ENCODE measurements around the gene SMARCC2. TPM values are rescaled to one million over a fixed set of nuclear protein-coding genes. Genes with fewer than 3 reads are reported as not detected.

The SMARCC2 gene
- total RNA-seq, 1 donor from 2014 or later, result 105 TPM

DNA sequence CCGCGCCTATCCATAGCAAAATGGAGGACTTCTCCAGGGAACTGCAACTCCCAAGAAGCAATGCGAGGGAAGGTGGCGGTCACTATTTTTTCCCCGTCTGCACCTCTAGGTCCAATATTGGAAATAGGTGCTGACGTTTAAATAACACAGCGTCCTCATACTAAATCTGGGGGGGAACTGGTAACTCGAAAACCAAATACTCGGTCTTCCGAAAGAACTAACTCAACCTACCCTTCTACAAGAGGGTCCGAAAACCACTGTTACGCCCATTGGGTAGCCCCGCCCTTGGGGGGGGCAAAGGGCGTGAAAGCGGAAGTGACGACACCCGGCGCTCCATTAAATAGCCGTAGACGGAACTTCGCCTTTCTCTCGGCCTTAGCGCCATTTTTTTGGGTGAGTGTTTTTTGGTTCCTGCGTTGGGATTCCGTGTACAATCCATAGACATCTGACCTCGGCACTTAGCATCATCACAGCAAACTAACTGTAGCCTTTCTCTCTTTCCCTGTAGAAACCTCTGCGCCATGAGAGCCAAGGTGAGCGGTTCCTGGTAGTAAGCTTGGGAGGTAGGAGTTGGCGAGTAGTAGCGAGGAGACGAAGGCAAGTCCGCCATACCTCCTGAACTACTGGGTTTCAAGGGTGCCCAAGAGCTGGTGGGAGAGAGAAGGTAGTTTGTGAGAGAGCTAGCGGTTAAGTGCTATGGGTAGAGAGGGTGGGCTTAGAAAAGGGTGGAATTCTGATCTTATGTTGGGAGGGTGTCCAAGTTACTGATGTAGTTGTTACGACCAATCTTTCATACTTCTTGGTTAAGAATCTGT, 72.8 kb downstream of the SMARCC2 start, which contains the start of gene RPL41:
Gene RPL41 (plus strand): TSS at position 367 of the 815 bp plus-strand sequence.
- peaks cover 36% of the 10 kb centered on the region for H3K4me1 Mint-ChIP-seq (ENCODE audit: unreplicated experiment)
- peaks cover 60% of the 10 kb centered on the region for H3K36me3 Mint-ChIP-seq (ENCODE audit: low read depth, unreplicated experiment)
- TF ChIP-seq, protein P1, sequence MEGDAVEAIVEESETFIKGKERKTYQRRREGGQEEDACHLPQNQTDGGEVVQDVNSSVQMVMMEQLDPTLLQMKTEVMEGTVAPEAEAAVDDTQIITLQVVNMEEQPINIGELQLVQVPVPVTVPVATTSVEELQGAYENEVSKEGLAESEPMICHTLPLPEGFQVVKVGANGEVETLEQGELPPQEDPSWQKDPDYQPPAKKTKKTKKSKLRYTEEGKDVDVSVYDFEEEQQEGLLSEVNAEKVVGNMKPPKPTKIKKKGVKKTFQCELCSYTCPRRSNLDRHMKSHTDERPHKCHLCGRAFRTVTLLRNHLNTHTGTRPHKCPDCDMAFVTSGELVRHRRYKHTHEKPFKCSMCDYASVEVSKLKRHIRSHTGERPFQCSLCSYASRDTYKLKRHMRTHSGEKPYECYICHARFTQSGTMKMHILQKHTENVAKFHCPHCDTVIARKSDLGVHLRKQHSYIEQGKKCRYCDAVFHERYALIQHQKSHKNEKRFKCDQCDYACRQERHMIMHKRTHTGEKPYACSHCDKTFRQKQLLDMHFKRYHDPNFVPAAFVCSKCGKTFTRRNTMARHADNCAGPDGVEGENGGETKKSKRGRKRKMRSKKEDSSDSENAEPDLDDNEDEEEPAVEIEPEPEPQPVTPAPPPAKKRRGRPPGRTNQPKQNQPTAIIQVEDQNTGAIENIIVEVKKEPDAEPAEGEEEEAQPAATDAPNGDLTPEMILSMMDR (IDR thresholded peaks at IDR 0.05; ENCODE audit: unreplicated experiment), result no peak
- peak within 1 kb of the TSS; percentile 99 for H3K4me3 Mint-ChIP-seq (ENCODE audit: unreplicated experiment)
- peak; percentile 90 for DNase-seq (ENCODE audit: low spot score)
- peaks cover 25% of the 10 kb centered on the region for H3K27me3 Mint-ChIP-seq (ENCODE audit: unreplicated experiment)
- no peaks in the 10 kb centered on the region for H3K9me3 Mint-ChIP-seq (ENCODE audit: unreplicated experiment)
- H3K27ac Mint-ChIP-seq (ENCODE audit: unreplicated experiment), result peak within 1 kb of the TSS; percentile 100

DNA sequence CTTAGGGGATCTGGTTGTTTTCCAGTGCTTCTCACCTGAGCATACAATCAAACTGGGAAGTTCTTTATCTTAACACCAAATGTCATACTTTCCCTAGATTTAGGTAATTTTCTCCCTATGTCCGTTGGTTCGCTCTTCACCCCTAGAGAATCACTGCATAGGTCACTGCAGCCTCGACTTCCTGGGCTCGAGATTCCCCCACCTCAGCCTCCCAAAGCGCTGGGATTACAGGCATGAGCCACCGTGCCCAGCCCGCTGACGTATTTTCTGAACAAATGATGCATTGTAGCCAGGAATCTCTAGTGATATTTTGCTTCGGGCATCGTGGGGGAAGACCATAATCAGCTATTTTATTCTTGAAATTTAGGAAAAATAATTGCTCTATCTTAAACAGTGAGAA, 74.0 kb downstream of the SMARCC2 start:
- Mint-ChIP-seq H3K27ac (ENCODE audit: unreplicated experiment) (peak overlapping the region; percentile 100), H3K27me3 (ENCODE audit: unreplicated experiment) (peaks cover 25% of the 10 kb centered on the region), H3K4me1 (ENCODE audit: unreplicated experiment) (peaks cover 36% of the 10 kb centered on the region), H3K4me3 (ENCODE audit: unreplicated experiment) (peak overlapping the region; percentile 99), H3K9me3 (ENCODE audit: unreplicated experiment) (no peaks in the 10 kb centered on the region), H3K36me3 (ENCODE audit: low read depth, unreplicated experiment) (peaks cover 63% of the 10 kb centered on the region)
- TF ChIP-seq, protein P1 (IDR thresholded peaks at IDR 0.05; ENCODE audit: unreplicated experiment), result no peak
- DNase-seq (ENCODE audit: low spot score), result no peak

DNA sequence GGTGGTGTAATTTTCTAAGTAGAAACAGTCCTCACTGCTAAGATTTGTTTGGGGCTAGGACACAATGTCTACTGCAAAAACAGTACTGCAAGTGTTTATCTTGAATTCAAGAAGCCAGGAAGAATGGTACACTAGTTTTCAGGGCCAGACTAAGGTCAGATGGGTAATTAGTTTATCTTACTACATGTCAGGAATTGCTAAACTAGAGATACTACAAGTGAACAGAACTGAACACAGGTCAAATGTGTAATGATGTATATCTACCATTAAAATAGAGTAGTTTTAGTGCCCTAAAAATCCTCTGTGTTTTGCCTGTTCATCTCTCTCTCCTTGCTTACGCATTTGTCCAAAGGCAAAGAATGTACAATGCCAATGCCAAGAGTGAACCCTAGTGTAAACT, 75.2 kb downstream of the SMARCC2 start:
- peaks cover 24% of the 10 kb centered on the region for H3K4me1 Mint-ChIP-seq (ENCODE audit: unreplicated experiment)
- H3K27me3 Mint-ChIP-seq (ENCODE audit: unreplicated experiment), result peaks cover 23% of the 10 kb centered on the region
- DNase-seq (ENCODE audit: low spot score), result no peak
- H3K36me3 Mint-ChIP-seq (ENCODE audit: low read depth, unreplicated experiment), result peaks cover 60% of the 10 kb centered on the region
- TF ChIP-seq, protein P1 (IDR thresholded peaks at IDR 0.05; ENCODE audit: unreplicated experiment), result no peak
- no peak overlapping the region for H3K4me3 Mint-ChIP-seq (ENCODE audit: unreplicated experiment)
- no peaks in the 10 kb centered on the region for H3K9me3 Mint-ChIP-seq (ENCODE audit: unreplicated experiment)
- H3K27ac Mint-ChIP-seq (ENCODE audit: unreplicated experiment), result peak overlapping the region; percentile 32

Other genes starting within 250 kb of the SMARCC2 start
- gene PMEL, start 223.4 kb downstream of the SMARCC2 start, total RNA-seq (ENCODE audit: unreplicated experiment), result 136 TPM
- gene CDK2, start 222.7 kb downstream of the SMARCC2 start, total RNA-seq (ENCODE audit: unreplicated experiment), result 43.0 TPM
- gene RAB5B, start 215.4 kb downstream of the SMARCC2 start, total RNA-seq (ENCODE audit: unreplicated experiment), result 130 TPM
- 31.6 TPM for gene SUOX, start 192.2 kb downstream of the SMARCC2 start, total RNA-seq (ENCODE audit: unreplicated experiment)
- gene IKZF4, start 168.4 kb downstream of the SMARCC2 start, total RNA-seq (ENCODE audit: unreplicated experiment), result 3.0 TPM
- 45.8 TPM for gene RPS26, start 147.6 kb downstream of the SMARCC2 start, total RNA-seq (ENCODE audit: unreplicated experiment)
- gene ERBB3, start 109.3 kb downstream of the SMARCC2 start, total RNA-seq (ENCODE audit: unreplicated experiment), result 4.2 TPM
- gene PA2G4, start 84.9 kb downstream of the SMARCC2 start, total RNA-seq (ENCODE audit: unreplicated experiment), result 84.3 TPM
- gene RPL41, start 72.8 kb downstream of the SMARCC2 start, total RNA-seq (ENCODE audit: unreplicated experiment), result 3,242 TPM
- gene ZC3H10, start 71.2 kb downstream of the SMARCC2 start, total RNA-seq (ENCODE audit: unreplicated experiment), result 10.4 TPM
- 302 TPM for gene ESYT1, start 61.2 kb downstream of the SMARCC2 start, total RNA-seq (ENCODE audit: unreplicated experiment)
- gene MYL6B, start 36.9 kb downstream of the SMARCC2 start, total RNA-seq (ENCODE audit: unreplicated experiment), result 170 TPM
- gene MYL6, start 31.1 kb downstream of the SMARCC2 start, total RNA-seq (ENCODE audit: unreplicated experiment), result 2,481 TPM
- 55.5 TPM for gene RNF41, start 32.4 kb upstream of the SMARCC2 start, total RNA-seq (ENCODE audit: unreplicated experiment)
- 19.8 TPM for gene NABP2, start 34.9 kb upstream of the SMARCC2 start, total RNA-seq (ENCODE audit: unreplicated experiment)
- not detected for gene SLC39A5, start 40.6 kb upstream of the SMARCC2 start, total RNA-seq (ENCODE audit: unreplicated experiment)
- 48.5 TPM for gene ANKRD52, start 68.9 kb upstream of the SMARCC2 start, total RNA-seq (ENCODE audit: unreplicated experiment)
- 20.3 TPM for gene COQ10A, start 77.5 kb upstream of the SMARCC2 start, total RNA-seq (ENCODE audit: unreplicated experiment)
- gene CS, start 110.8 kb upstream of the SMARCC2 start, total RNA-seq (ENCODE audit: unreplicated experiment), result 187 TPM
- gene CNPY2, start 126.5 kb upstream of the SMARCC2 start, total RNA-seq (ENCODE audit: unreplicated experiment), result 203 TPM
- 55.7 TPM for gene PAN2, start 144.5 kb upstream of the SMARCC2 start, total RNA-seq (ENCODE audit: unreplicated experiment)
- 0.80 TPM for gene IL23A, start 149.4 kb upstream of the SMARCC2 start, total RNA-seq (ENCODE audit: unreplicated experiment)
- 97.3 TPM for gene STAT2, start 170.6 kb upstream of the SMARCC2 start, total RNA-seq (ENCODE audit: unreplicated experiment)
- gene APOF, start 173.4 kb upstream of the SMARCC2 start, total RNA-seq (ENCODE audit: unreplicated experiment), result not detected

Data from endothelial cell (in vitro differentiated cells).